Right cardiac atrium (tissue), 5 donors: Measurements from ENCODE around the gene GPR3. TPM values are rescaled to one million over a fixed set of nuclear protein-coding genes. Genes with fewer than 3 reads are reported as not detected.
"Not testable (repeated sequence)": the region's sequence is repeated elsewhere in the genome, so short reads cannot be mapped to it uniquely, and the experiment has no call there.

Experiments
- ATAC-seq, 2 donors: fragments of 200-7000 bp; cut with Tn5 transposase; one replicate each; pipeline versions ENCODE4 v1.8.0 to v1.9.1; 2020; ENCODE audit warnings: moderate library complexity in 2 of 2, mild to moderate bottlenecking in 1 of 2
- DNase-seq, 3 donors: peaks; one replicate each; pipeline ENCODE4 v3.0.0-alpha.2; 2020
- H3K27ac ChIP-seq: one replicate; pipeline ENCODE4 v1.5.1; 2013; ENCODE audit warnings: mild to moderate bottlenecking, low read length, control low read depth, moderate library complexity
- H3K27me3 ChIP-seq: one replicate; pipeline ENCODE4 v1.6.1; 2013; ENCODE audit not compliant: control insufficient read depth, insufficient read depth
- H3K4me1 ChIP-seq: one replicate; pipeline ENCODE4 v1.6.1; 2013; ENCODE audit warnings: low read length; ENCODE audit not compliant: control insufficient read depth, insufficient read depth
- H3K4me3 ChIP-seq: one replicate; pipeline ENCODE4 v1.5.1; 2013; ENCODE audit warnings: low read length, control low read depth
- H3K9me3 ChIP-seq: one replicate; pipeline ENCODE4 v1.6.1; 2013; ENCODE audit warnings: low read length; ENCODE audit not compliant: control insufficient read depth
- WGBS: extraction: QIAGEN DNeasy Blood & Tissue Kit; methylation state at CpG from one replicate; pipeline ENCODE4 v1.1.7; 2013; 5-methylcytosine and 5-hydroxymethylcytosine counted together
- intact Hi-C, 4 donors: fragments of 100-400 bp; cut with DNase I; formaldehyde crosslinking; loops; one replicate each; pipeline versions ENCODE4 v1.11.0 to v1.14.0; 2022 to 2023
- polyA plus RNA-seq: library from polyadenylated mRNA; stranded (reverse); fragments of 200-250 nt; gene quantifications from one replicate; pipeline ENCODE4 v1.2.3, GENCODE V29; 2013
- total RNA-seq, 4 donors: library from RNA; stranded (reverse); fragmentation: NEBNext Ultra II Directional; extraction: Animal tissue kit (Norgen Biotek cat#: 25700); gene quantifications; one replicate each; pipeline ENCODE4 v1.2.1, GENCODE V29; 2021
- donor health status: healthy with polysubstance abuse.
- donor health status: DM: no; HTN: yes; CAD: no.
- donor health status: DM: no; HTN: no; CAD: no.
- donor health status: DM: no; HTN: yes; CAD: no; lungs with severe emphysema.
- donor health status: DM: yes; HTN: yes; CAD: no.

GPR3 gene
- total and polyA plus RNA-seq, 5 donors: 0.46 to 3.3 (median 0.82) TPM

- ATAC-seq (peak in 1 of 2 donors; percentile 9), DNase-seq (peak in 2 of 3 donors; percentile 23 to 31)
- Histone ChIP-seq H3K4me1 (no peaks in the 10 kb centered on the region), H3K27me3 (no peaks in the 10 kb centered on the region), H3K4me3 (no peak overlapping the region), H3K27ac (no peak overlapping the region), H3K9me3 (no peaks in the 10 kb centered on the region)
- 84% methylated on average over 12 of the region's 12 CpGs for WGBS
- intact Hi-C loops: no loop called here
These were observed 11.4 kb upstream of the GPR3 start for GRCh38 chr1:27380766-27381733.

GRCh38 chr1:27381969-27382762 lies 10.3 kb upstream of the GPR3 start:
- Histone ChIP-seq H3K27ac (no peak overlapping the region), H3K4me1 (no peaks in the 10 kb centered on the region), H3K4me3 (no peak overlapping the region), H3K9me3 (no peaks in the 10 kb centered on the region), H3K27me3 (no peaks in the 10 kb centered on the region)
- ATAC-seq: no peak
- peak in 2 of 3 donors; percentile 16 to 28 for DNase-seq
- 80% methylated on average over 18 of the region's 18 CpGs for WGBS
- intact Hi-C loops: no loop called here

- ATAC-seq (peak in 1 of 2 donors; percentile 23), DNase-seq (peak in 2 of 3 donors; percentile 49 to 79)
- H3K9me3 ChIP-seq: no peaks in the 10 kb centered on the region
- WGBS: 21% methylated on average over 43 of the region's 43 CpGs
- H3K27me3 ChIP-seq: no peaks in the 10 kb centered on the region
- H3K27ac ChIP-seq: no peak within 1 kb of the TSS
- H3K4me3 ChIP-seq: no peak within 1 kb of the TSS
- no peaks in the 10 kb centered on the region for H3K4me1 ChIP-seq
- intact Hi-C loops: no loop called here
These were observed 9.3 kb upstream of the GPR3 start, which contains the start of gene CD164L2 for GRCh38 chr1:27383039-27383605. Gene CD164L2 (minus strand): TSS chr1:27383333. CDS start chr1:27383239, 94 bp downstream.

GRCh38 chr1:27383661-27384060 lies 8.8 kb upstream of the GPR3 start:
- H3K27ac ChIP-seq: no peak overlapping the region
- no peak overlapping the region for H3K4me3 ChIP-seq
- DNase-seq: peak in 2 of 3 donors; percentile 2 to 30
- H3K4me1 ChIP-seq: no peaks in the 10 kb centered on the region
- intact Hi-C loops: no loop called here
- H3K27me3 ChIP-seq: no peaks in the 10 kb centered on the region
- 93% methylated on average over 13 of the region's 13 CpGs for WGBS
- no peak for ATAC-seq
- no peaks in the 10 kb centered on the region for H3K9me3 ChIP-seq

GRCh38 chr1:27384797-27385196 lies 7.6 kb upstream of the GPR3 start:
- ATAC-seq, H3K27me3 ChIP-seq, H3K4me1 ChIP-seq, H3K9me3 ChIP-seq, DNase-seq, H3K4me3 ChIP-seq, H3K27ac ChIP-seq, intact Hi-C loops: not testable (repeated sequence)
- 94% methylated on average over 3 of the region's 3 CpGs for WGBS

GRCh38 chr1:27388337-27389005 lies 4.0 kb upstream of the GPR3 start:
- Histone ChIP-seq H3K27me3 (no peaks in the 10 kb centered on the region), H3K9me3 (no peaks in the 10 kb centered on the region), H3K4me1 (peaks cover 9% of the 10 kb centered on the region), H3K4me3 (no peak overlapping the region), H3K27ac (no peak overlapping the region)
- DNase-seq (peak; percentile 54 to 86 (median 78)), ATAC-seq (no peak)
- WGBS: 43% methylated on average over 5 of the region's 5 CpGs
- intact Hi-C loops: loop anchor here in 1 of 4 donors (2.0 kb wide), 1 partner anchor 88 kb away; no protein-coding TSS in a partner anchor

GRCh38 chr1:27391511-27392095 lies 819 bp upstream of the GPR3 start:
- DNase-seq (peak; percentile 72 to 83 (median 82)), ATAC-seq (peak; percentile 59 to 66)
- Histone ChIP-seq H3K4me3 (no peak overlapping the region), H3K27me3 (no peaks in the 10 kb centered on the region), H3K4me1 (peaks cover 9% of the 10 kb centered on the region), H3K27ac (peak overlapping the region; percentile 77), H3K9me3 (no peaks in the 10 kb centered on the region)
- intact Hi-C loops: loop anchor here in 2 of 4 donors (5.0 to 10.0 kb wide), 3 partner anchors 34 to 273 kb away; no protein-coding TSS in a partner anchor
- WGBS: 9% methylated on average over 13 of the region's 13 CpGs

- H3K27ac ChIP-seq: peak overlapping the region; percentile 1
- peak overlapping the region; percentile 39 for H3K4me3 ChIP-seq
- H3K27me3 ChIP-seq: no peaks in the 10 kb centered on the region
- 34% methylated on average over 30 of the region's 30 CpGs for WGBS
- ATAC-seq (no peak), DNase-seq (peak in 1 of 3 donors; percentile 58)
- intact Hi-C loops: loop anchor here in 2 of 4 donors (5.0 to 10.0 kb wide), 3 partner anchors 36 to 272 kb away; no protein-coding TSS in a partner anchor
- H3K9me3 ChIP-seq: no peaks in the 10 kb centered on the region
- H3K4me1 ChIP-seq: peaks cover 9% of the 10 kb centered on the region
These were observed 585 bp downstream of the GPR3 start for GRCh38 chr1:27392778-27393635.

- intact Hi-C loops: loop anchor here (2.0 to 10.0 kb wide), 5 partner anchors 36 to 271 kb away; no protein-coding TSS in a partner anchor
- Histone ChIP-seq H3K27me3 (no peaks in the 10 kb centered on the region), H3K4me1 (peaks cover 9% of the 10 kb centered on the region), H3K9me3 (no peaks in the 10 kb centered on the region), H3K27ac (no peak overlapping the region), H3K4me3 (no peak overlapping the region)
- ATAC-seq (no peak), DNase-seq (peak in 1 of 3 donors; percentile 52)
- WGBS: 95% methylated on average over 18 of the region's 18 CpGs
These were observed 1.3 kb downstream of the GPR3 start for GRCh38 chr1:27393641-27394281.
